CD4-positive, alpha-beta T cell (primary cell): Measurements from ENCODE around the gene OASL. TPM values are rescaled to one million over a fixed set of nuclear protein-coding genes. Genes with fewer than 3 reads are reported as not detected.

Experiments used
- ATAC-seq: fragments of 200-7000 bp; cut with Tn5 transposase; one replicate; pipeline ENCODE4 v1.10.0; 2022; ENCODE audit warnings: mild to moderate bottlenecking; ENCODE audit not compliant: poor library complexity
- CTCF ChIA-PET: fragments of 350-600 bp; sonication (Branson Sonifier 250); formaldehyde crosslinking; loops from one replicate; lab custom pipeline; 2021; ENCODE audit warnings: antibody characterized with exemption, inconsistent platforms; lab: Charles Lee
- POLR2A ChIA-PET: fragments of 350-600 bp; sonication (Branson Sonifier 250); formaldehyde crosslinking; loops from one replicate; lab custom pipeline; 2021; ENCODE audit warnings: antibody characterized with exemption, inconsistent platforms; lab: Charles Lee
- DNase-seq, 14 experiments: peaks; one replicate each; pipeline ENCODE4 v3.0.0-alpha.2; 2013 to 2020; ENCODE audit warnings: mixed read lengths in 2 of 14
- H3K27ac ChIP-seq, 2 donors: one replicate each; pipeline versions ENCODE4 v1.5.1 to v1.7.0; 2013; ENCODE audit warnings: low read length in 2 of 2, low read depth in 1 of 2, mild to moderate bottlenecking in 1 of 2
- H3K27me3 ChIP-seq, 2 experiments: 1 replicate in 1 of 2; 2 replicates in 1 of 2; pipeline versions ENCODE4 v1.6.1 to v1.7.0; 2013; ENCODE audit warnings: low read length in 2 of 2, control low read depth in 1 of 2, mild to moderate bottlenecking in 1 of 2, moderate library complexity in 1 of 2; ENCODE audit not compliant: insufficient read depth in 2 of 2, control insufficient read depth in 1 of 2
- H3K36me3 ChIP-seq: one replicate; pipeline ENCODE4 v1.6.1; 2013; ENCODE audit warnings: low read length, control low read depth; ENCODE audit not compliant: insufficient read depth
- H3K4me1 ChIP-seq: one replicate; pipeline ENCODE4 v1.6.1; 2013; ENCODE audit warnings: low read length, control low read depth; ENCODE audit not compliant: insufficient read depth
- H3K4me3 ChIP-seq: one replicate; pipeline ENCODE4 v1.5.1; 2013; ENCODE audit warnings: mild to moderate bottlenecking, low read length, moderate library complexity
- H3K9me3 ChIP-seq, 2 experiments: 1 replicate in 1 of 2; 2 replicates in 1 of 2; pipeline versions ENCODE4 v1.6.1 to v1.7.0; 2013; ENCODE audit warnings: low read length in 2 of 2, mild to moderate bottlenecking in 2 of 2, control low read depth in 1 of 2, moderate library complexity in 1 of 2; ENCODE audit not compliant: control insufficient read depth in 1 of 2, insufficient read depth in 1 of 2
- H3K27ac Mint-ChIP-seq: one replicate; pipeline ENCODE4 v1.8.0; 2020; ENCODE audit warnings: mixed read lengths
- H3K27me3 Mint-ChIP-seq: one replicate; pipeline ENCODE4 v1.8.0; 2021; ENCODE audit warnings: mixed read lengths
- H3K36me3 Mint-ChIP-seq: one replicate; pipeline ENCODE4 v1.8.0; 2021; ENCODE audit warnings: low read depth, mixed read lengths
- H3K4me1 Mint-ChIP-seq: one replicate; pipeline ENCODE4 v1.8.0; 2021; ENCODE audit warnings: low read depth, mixed read lengths
- H3K4me3 Mint-ChIP-seq: one replicate; pipeline ENCODE4 v1.8.0; 2020; ENCODE audit warnings: mild to moderate bottlenecking, mixed read lengths
- H3K9me3 Mint-ChIP-seq: one replicate; pipeline ENCODE4 v1.8.0; 2020; ENCODE audit warnings: mixed read lengths
- intact Hi-C, 2 experiments: fragments of 100-400 bp; cut with DNase I in 1 of 2; cut with micrococcal nuclease in 1 of 2; formaldehyde crosslinking; loops; one replicate each; pipeline versions ENCODE4 v1.15.1 to v1.9.0; 2023 to 2025; cut with DNase I, micrococcal nuclease
- total RNA-seq, 174 experiments: library from RNA in 2 of 174; stranded (reverse) in 2 of 174; gene quantifications; one replicate each; pipeline ENCODE4 v1.2.3 and lab custom pipeline; 2021 to 2026
- TF ChIP-seq, protein P1 (sequence below): fragments of 200-600 bp; IDR thresholded peaks from one replicate; pipeline ENCODE4 v1.8.0; 2022; ENCODE audit warnings: antibody characterized with exemption, mild to moderate bottlenecking

The OASL gene
- total RNA-seq, 2 experiments from 2014 or later: 33.0 to 34.7 TPM

DNA sequence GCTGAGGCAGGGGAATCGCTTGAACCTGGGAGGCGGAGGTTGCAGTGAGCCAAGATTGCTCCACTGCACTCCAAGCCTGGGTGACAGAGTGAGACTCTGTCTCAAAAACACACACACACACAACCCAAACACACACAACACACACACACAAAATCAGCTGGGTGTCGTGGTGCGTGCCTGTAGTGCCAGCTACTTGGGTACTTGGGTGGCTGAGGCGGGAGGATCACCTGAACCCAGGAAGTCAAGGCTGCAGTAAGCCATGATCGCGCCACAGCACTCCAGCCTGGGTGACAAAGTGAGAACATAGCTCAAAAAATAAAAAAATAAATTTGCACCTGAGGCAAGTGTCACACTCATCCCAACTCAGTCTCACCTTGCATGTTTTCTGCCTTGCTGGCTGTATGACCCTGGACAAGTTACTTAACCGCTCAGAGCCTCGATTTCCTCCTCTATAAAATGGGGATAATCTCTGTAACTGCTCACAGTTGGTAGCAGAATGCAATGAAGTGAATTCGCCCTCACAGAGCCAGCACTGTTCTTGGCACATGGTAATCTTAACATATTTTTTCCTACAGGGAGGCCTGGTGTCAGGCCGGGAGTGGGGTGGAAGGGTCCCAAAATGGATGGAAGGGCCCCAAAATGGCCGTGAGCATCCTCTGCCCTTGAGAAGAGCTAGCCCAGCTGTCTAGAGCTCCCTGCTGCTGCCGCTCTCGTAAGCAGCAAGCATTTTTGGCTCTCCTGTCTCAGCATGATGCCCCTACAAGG is 61.3 kb downstream of the OASL start:
- H3K9me3 ChIP-seq: no peaks in the 10 kb centered on the region
- TF ChIP-seq, protein P1, sequence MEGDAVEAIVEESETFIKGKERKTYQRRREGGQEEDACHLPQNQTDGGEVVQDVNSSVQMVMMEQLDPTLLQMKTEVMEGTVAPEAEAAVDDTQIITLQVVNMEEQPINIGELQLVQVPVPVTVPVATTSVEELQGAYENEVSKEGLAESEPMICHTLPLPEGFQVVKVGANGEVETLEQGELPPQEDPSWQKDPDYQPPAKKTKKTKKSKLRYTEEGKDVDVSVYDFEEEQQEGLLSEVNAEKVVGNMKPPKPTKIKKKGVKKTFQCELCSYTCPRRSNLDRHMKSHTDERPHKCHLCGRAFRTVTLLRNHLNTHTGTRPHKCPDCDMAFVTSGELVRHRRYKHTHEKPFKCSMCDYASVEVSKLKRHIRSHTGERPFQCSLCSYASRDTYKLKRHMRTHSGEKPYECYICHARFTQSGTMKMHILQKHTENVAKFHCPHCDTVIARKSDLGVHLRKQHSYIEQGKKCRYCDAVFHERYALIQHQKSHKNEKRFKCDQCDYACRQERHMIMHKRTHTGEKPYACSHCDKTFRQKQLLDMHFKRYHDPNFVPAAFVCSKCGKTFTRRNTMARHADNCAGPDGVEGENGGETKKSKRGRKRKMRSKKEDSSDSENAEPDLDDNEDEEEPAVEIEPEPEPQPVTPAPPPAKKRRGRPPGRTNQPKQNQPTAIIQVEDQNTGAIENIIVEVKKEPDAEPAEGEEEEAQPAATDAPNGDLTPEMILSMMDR: no peak
- DNase-seq: no peak
- no peak overlapping the region for H3K4me3 ChIP-seq
- Mint-ChIP-seq H3K4me1 (no peaks in the 10 kb centered on the region), H3K27ac (no peak overlapping the region), H3K36me3 (no peaks in the 10 kb centered on the region), H3K9me3 (no peaks in the 10 kb centered on the region), H3K27me3 (no peaks in the 10 kb centered on the region), H3K4me3 (no peak overlapping the region)
- no peaks in the 10 kb centered on the region for H3K36me3 ChIP-seq
- H3K27me3 ChIP-seq: no peaks in the 10 kb centered on the region
- CTCF ChIA-PET: no interaction called here
- POLR2A ChIA-PET: no interaction called here
- intact Hi-C loops: loop anchor here (10.0 kb wide), 2 partner anchors 123 to 263 kb away; partner anchors contain the start of gene UNC119B (in 1 of the 2)
- no peaks in the 10 kb centered on the region for H3K4me1 ChIP-seq
- H3K27ac ChIP-seq: no peak overlapping the region
- ATAC-seq: no peak

DNA sequence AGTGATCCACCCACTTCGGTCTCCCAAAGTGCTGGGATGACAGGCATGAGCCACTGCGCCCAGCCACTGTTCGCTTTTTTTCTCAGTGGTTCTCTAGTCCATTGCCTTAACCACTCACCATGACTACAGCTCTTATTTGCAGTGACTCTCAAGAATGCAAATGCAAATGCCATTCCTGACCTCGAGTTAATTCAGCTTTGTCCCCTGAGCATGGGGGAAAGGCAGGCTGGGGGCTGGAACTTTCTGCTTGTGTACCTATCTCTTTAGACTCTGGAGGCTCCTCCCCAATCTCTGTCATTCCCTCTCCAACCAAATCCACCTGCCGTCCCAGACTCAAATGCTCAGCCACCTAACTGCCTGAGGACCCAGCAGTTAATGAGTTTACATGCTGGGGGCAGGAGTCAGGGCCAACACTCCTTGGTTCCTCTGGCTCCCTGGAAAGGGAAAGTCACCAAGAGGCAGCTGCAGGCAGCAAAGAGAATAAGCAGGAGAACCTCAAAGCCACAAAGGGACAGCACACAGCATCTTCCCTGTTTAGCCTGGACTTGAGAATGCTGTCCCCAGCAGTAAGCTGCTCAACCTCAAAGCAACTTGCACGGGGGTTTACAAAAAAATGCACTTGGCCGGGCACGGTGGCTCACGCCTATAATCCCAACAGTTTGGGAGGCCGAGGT is 66.0 kb downstream of the OASL start:
- DNase-seq (no peak), ATAC-seq (no peak)
- Histone ChIP-seq H3K9me3 (no peaks in the 10 kb centered on the region), H3K36me3 (no peaks in the 10 kb centered on the region), H3K4me3 (no peak overlapping the region), H3K27me3 (no peaks in the 10 kb centered on the region), H3K27ac (no peak overlapping the region), H3K4me1 (peaks cover 6% of the 10 kb centered on the region)
- H3K4me3 Mint-ChIP-seq: no peak overlapping the region
- ChIA-PET CTCF (interaction anchor here (1.4 to 1.9 kb wide), 5 partner anchors 11 to 326 kb away, joined by 3 to 10 read pairs (median 9); no protein-coding TSS in a partner anchor), POLR2A (no interaction called here)
- H3K27ac Mint-ChIP-seq: no peak overlapping the region
- no peaks in the 10 kb centered on the region for H3K4me1 Mint-ChIP-seq
- intact Hi-C loops: loop anchor here (10.0 kb wide), 2 partner anchors 118 to 258 kb away; partner anchors contain the start of gene UNC119B (in 1 of the 2)
- no peaks in the 10 kb centered on the region for H3K9me3 Mint-ChIP-seq
- no peaks in the 10 kb centered on the region for H3K36me3 Mint-ChIP-seq
- no peaks in the 10 kb centered on the region for H3K27me3 Mint-ChIP-seq
- TF ChIP-seq, protein P1: no peak

DNA sequence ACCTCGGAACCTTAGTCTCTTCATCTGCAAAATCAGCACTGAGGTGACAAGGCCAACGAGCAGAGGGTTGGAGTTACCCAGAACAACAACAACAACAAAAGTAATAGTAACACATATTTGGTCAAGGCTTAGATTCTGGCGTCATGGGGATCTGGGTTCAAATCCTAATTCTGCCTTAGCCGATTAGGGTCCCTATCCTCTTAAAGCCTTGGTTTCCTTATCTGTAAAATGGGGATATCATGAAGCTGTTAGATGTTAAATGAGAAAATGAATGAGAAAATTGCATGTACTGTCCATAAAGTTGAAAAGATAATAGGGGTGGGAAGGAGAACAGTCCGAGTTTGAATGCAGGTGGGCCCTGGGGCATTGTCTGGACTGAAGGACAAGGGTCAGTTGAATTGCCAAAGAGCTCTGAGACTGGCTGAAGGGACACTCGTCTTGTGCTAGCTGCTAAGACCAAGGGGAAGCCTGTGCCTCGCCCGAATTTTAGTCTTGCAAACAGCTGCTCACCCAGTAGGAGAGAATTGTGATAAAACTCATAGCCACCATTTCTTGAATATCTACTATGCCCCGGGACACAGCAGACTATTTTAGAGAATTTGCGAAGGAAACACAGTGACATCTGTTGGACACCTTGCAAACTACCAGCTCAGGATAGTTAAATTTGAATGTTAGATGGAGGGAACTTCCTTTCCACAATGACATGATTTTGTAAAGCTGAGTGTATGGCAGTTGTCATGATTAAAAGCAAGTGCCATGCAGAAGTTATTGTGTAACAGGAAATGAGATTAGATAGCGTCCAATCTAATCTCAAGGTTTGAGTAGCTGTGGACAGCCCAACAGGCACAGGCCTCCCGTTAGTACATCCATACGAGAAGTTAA is 67.5 kb downstream of the OASL start:
- no peak overlapping the region for H3K27ac ChIP-seq
- H3K4me1 ChIP-seq: peaks cover 6% of the 10 kb centered on the region
- Mint-ChIP-seq H3K36me3 (no peaks in the 10 kb centered on the region), H3K4me1 (no peaks in the 10 kb centered on the region), H3K4me3 (no peak overlapping the region), H3K27me3 (no peaks in the 10 kb centered on the region), H3K27ac (no peak overlapping the region), H3K9me3 (no peaks in the 10 kb centered on the region)
- TF ChIP-seq, protein P1: peak; percentile 78
- DNase-seq (peak in 10 of 14 experiments; percentile 4 to 79 (median 22)), ATAC-seq (peak; percentile 98)
- no peaks in the 10 kb centered on the region for H3K36me3 ChIP-seq
- CTCF ChIA-PET: interaction anchor here (0.6 to 1.9 kb wide), 22 partner anchors 9 to 1336 kb away, joined by 3 to 12 read pairs (median 3); partner anchors contain the start of gene POP5
- no peaks in the 10 kb centered on the region for H3K27me3 ChIP-seq
- H3K4me3 ChIP-seq: no peak overlapping the region
- intact Hi-C loops: loop anchor here (1.0 to 10.0 kb wide), 7 partner anchors 27 to 388 kb away; partner anchors contain the start of gene UNC119B (in 1 of the 2)
- POLR2A ChIA-PET: interaction anchor here (0.6 to 1.2 kb wide), 6 partner anchors 12 to 391 kb away, joined by 3 to 5 read pairs (median 4); partner anchors contain the start of gene POP5
- H3K9me3 ChIP-seq: no peaks in the 10 kb centered on the region
